ENCODE data around the gene CABP2. TPM values are rescaled to one million over a fixed set of nuclear protein-coding genes. Genes with fewer than 3 reads are reported as not detected.

CABP2 gene
- total RNA-seq, 6 donors from 2014 or later = not detected

DNA sequence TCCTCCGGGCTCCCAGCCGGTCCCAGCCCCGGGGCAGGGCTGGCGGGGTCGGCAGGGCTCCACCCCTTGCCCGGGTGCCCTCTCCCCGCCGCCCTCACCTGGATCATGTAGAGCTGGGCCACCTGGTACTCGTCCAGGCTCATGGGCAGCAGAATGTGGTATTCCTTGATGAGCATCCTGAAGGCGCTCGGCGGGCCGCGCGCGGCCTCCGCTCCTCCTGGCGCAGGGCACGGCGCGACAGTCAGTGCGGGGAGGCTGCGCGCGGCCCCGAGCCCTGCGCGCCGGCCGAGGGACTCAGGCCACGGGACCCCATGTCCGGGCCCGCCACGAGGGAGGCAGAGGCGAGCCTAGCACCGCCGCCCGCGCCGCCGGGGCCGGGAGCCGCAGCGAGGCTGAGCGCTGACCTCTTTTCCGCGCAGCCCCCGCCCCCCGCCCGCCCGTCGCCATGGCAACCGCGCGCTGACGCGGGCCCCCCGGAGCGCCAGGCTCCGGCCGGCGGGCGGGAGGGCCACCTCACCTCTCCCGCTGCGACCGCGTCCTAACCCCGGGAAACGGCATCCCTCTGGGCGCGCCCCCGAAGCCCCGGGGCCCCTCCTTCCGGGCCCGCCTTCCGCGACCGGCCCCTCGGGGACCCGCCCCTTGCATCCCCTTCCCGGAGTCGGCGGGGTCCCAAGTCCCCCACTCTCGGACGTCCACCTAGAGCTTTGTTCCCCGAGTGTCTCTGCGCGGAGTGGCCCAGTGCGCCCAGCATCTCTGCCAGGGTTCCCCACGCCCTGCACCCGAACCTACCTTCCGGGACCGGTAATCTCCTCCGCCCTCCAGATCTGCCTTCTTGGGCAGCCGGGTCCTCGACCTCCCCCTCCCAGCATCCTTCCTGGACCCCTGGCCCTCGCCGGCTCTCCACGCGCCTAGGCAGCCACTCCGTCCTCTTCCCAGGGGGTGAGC, 19.0 kb downstream of the CABP2 start:
- no peaks in the 10 kb centered on the region for H3K9me3 ChIP-seq
- H3K27ac ChIP-seq = peak overlapping the region; percentile 91 to 98 (median 96)
- peaks cover 35 to 53% (median 43%) of the 10 kb centered on the region in 4 donors for H3K4me1 ChIP-seq
- DNase-seq (peak in 1 of 2 donors; percentile 91), ATAC-seq (ENCODE audit: low FRiP score in 2 of 2) (no peak)
- peaks cover 0 to 23% (median 13%) of the 10 kb centered on the region in 4 donors for H3K36me3 ChIP-seq
- WGBS, 2 donors = 5 to 9% methylated on average over 15 to 66 of the region's 101 CpGs
- peak overlapping the region; percentile 49 to 96 (median 80) for H3K4me3 ChIP-seq
- TF ChIP-seq POLR2AphosphoS5 (IDR thresholded peaks at IDR 0.05) = no peak
- no peak for TF ChIP-seq POLR2A (IDR thresholded peaks at IDR 0.05)
- TF ChIP-seq, protein P1, sequence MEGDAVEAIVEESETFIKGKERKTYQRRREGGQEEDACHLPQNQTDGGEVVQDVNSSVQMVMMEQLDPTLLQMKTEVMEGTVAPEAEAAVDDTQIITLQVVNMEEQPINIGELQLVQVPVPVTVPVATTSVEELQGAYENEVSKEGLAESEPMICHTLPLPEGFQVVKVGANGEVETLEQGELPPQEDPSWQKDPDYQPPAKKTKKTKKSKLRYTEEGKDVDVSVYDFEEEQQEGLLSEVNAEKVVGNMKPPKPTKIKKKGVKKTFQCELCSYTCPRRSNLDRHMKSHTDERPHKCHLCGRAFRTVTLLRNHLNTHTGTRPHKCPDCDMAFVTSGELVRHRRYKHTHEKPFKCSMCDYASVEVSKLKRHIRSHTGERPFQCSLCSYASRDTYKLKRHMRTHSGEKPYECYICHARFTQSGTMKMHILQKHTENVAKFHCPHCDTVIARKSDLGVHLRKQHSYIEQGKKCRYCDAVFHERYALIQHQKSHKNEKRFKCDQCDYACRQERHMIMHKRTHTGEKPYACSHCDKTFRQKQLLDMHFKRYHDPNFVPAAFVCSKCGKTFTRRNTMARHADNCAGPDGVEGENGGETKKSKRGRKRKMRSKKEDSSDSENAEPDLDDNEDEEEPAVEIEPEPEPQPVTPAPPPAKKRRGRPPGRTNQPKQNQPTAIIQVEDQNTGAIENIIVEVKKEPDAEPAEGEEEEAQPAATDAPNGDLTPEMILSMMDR (IDR thresholded peaks at IDR 0.05) = no peak
- TF ChIP-seq EP300 (IDR thresholded peaks at IDR 0.05) = no peak
- H3K27me3 ChIP-seq = no peaks in the 10 kb centered on the region

DNA sequence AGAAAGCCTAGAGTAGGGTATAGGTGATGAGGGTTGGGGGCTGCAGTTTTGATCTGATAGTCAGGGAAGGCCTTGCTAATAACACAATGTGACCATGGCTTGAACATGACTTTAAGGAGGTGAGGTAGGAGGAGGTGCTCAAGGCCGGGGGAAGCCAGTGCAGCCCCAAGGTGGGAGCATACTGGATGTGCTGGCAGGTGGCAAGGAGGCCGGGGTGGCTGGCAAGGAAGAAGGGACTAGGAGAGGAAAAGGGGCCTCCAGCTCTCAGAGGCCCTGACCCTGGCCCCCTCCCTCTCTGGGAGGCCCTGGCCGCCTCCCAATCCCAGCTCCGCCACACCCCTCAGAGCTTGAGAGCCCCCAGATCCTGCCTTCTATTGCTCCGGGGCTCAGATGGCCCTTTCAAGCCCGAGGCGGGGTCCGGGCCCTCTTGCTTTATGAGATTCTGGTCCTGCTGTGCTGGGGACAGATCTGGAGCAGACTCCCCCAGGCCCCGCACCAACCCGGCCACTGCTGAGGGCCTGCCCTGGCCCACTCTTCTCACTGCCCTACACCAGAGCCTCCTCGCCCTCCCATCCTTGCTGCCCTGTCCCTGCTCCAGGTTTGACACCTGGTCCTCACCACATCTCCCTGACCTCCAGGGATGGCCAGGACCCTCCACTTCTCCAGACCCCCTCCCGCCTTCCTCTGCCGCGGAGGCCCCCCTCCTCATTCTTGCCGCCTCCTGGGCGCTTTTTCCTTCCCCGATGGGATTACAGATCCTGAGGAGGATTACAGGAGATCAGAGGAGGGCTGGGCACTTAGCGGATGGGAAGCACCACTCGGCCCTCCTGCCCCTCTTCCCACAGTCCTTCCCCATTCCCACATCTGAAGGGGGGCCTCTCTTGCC, 19.9 kb downstream of the CABP2 start:
- ATAC-seq (ENCODE audit: low FRiP score in 2 of 2) (no peak), DNase-seq (no peak)
- Histone ChIP-seq H3K4me1 (peaks cover 31 to 48% (median 40%) of the 10 kb centered on the region in 4 donors), H3K36me3 (peaks cover 0 to 27% (median 17%) of the 10 kb centered on the region in 4 donors), H3K9me3 (no peaks in the 10 kb centered on the region), H3K27me3 (no peaks in the 10 kb centered on the region), H3K27ac (peak overlapping the region in 1 of 4 donors; percentile 98), H3K4me3 (peak overlapping the region in 3 of 4 donors; percentile 75 to 96 (median 85))
- 76 to 83% methylated on average over 17 to 19 of the region's 19 CpGs for WGBS, 2 donors
- TF ChIP-seq POLR2AphosphoS5 (IDR thresholded peaks at IDR 0.05) = no peak
- TF ChIP-seq EP300 (IDR thresholded peaks at IDR 0.05) = no peak
- TF ChIP-seq, protein P1 (IDR thresholded peaks at IDR 0.05) = no peak
- TF ChIP-seq POLR2A (IDR thresholded peaks at IDR 0.05) = no peak

DNA sequence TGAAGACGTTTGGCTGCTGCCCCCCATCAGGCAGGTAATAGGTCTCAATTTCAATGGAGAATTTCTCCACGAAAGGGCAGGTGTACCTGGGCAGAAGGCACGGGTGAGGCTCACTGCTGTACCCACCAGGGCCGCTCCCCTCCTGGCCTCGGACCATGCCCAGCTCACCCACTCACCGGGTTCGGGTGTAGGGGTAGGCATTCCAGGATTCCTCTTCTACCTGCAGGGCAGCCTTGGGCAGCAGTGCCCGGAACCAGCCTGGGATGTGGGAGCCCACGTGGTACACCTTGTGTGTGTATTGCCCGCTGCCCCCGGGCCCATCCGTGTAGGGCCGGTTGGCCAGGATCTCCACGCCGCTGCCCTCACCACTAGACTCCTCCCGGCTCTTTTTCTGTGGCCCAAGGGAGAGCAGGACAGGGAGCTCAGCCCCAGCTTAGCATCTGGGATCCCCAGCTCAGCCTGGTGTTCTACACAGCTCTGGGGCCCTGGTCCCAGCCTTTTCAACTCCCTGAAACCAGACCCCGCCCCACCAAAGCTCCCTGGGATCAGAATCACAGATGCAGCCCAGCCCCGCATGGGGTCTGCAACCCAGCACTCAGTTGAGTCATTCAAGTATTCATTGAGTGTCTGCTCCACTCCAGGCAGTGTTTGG, 20.8 kb downstream of the CABP2 start:
- no peak overlapping the region for H3K27ac ChIP-seq
- H3K27me3 ChIP-seq = no peaks in the 10 kb centered on the region
- H3K36me3 ChIP-seq = peaks cover 0 to 36% (median 20%) of the 10 kb centered on the region in 4 donors
- H3K4me1 ChIP-seq = peaks cover 28 to 43% (median 37%) of the 10 kb centered on the region in 4 donors
- no peak for TF ChIP-seq POLR2A (IDR thresholded peaks at IDR 0.05)
- TF ChIP-seq, protein P1 (IDR thresholded peaks at IDR 0.05) = no peak
- ATAC-seq (ENCODE audit: low FRiP score in 2 of 2) (no peak), DNase-seq (peak in 1 of 2 donors; percentile 68)
- H3K4me3 ChIP-seq = no peak overlapping the region
- 92 to 95% methylated on average over 12 to 18 of the region's 18 CpGs for WGBS, 2 donors
- no peaks in the 10 kb centered on the region for H3K9me3 ChIP-seq

DNA sequence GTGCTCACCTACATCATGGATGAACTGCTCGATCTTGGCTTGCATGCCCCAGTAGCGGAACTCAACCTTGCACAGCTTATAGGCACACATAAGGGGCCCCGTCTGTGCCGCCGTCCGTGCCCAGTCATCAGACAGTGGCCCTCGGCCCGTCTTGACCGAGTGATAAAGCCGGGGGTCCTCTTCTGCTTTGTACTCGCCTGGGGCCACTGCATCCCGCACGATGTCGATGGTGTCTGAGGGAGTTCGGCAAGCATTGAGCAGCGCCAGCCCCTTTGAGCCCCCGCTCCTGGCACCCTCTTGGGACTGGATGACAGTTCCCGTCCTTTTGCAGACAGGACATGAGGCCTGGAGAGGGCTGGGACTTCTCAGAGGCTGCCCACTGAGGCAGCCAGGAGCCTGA, 21.4 kb downstream of the CABP2 start:
- no peak overlapping the region for H3K27ac ChIP-seq
- DNase-seq (no peak), ATAC-seq (ENCODE audit: low FRiP score in 2 of 2) (no peak)
- H3K9me3 ChIP-seq = no peaks in the 10 kb centered on the region
- peaks cover 0 to 38% (median 25%) of the 10 kb centered on the region in 4 donors for H3K36me3 ChIP-seq
- no peaks in the 10 kb centered on the region for H3K27me3 ChIP-seq
- peaks cover 22 to 37% (median 31%) of the 10 kb centered on the region in 4 donors for H3K4me1 ChIP-seq
- no peak overlapping the region for H3K4me3 ChIP-seq
- TF ChIP-seq, protein P1 (IDR thresholded peaks at IDR 0.05) = no peak
- TF ChIP-seq POLR2A (IDR thresholded peaks at IDR 0.05) (no peak), EP300 (IDR thresholded peaks at IDR 0.05) (no peak), POLR2AphosphoS5 (IDR thresholded peaks at IDR 0.05) (no peak)
- 98 to 100% methylated on average over 2 to 18 of the region's 18 CpGs for WGBS, 2 donors

Measured in upper lobe of left lung (tissue), 6 donors.